A549 (cell line): ENCODE measurements around the gene CECR2. TPM values are rescaled to one million over a fixed set of nuclear protein-coding genes. Genes with fewer than 3 reads are reported as not detected.
A peak's percentile ranks its signal among the peaks of the same experiment; 100 is the strongest.

Experiments used
- ATAC-seq, 2 experiments: fragments of 200-7000 bp in 1 of 2; fragments of >200 bp in 1 of 2; cut with Nextera tagmentation in 1 of 2; cut with Tn5 transposase in 1 of 2; 3 replicates each; pipeline versions ENCODE4 v1.8.0 to v1.9.1; 2018 to 2020; ENCODE audit warnings: mild to moderate bottlenecking in 1 of 2, moderate library complexity in 1 of 2
- CTCF ChIA-PET: fragments of 300-600 bp; sonication (Branson Sonifier 250); formaldehyde crosslinking; extraction: SDS; loops from one replicate; lab custom pipeline; 2021; ENCODE audit warnings: antibody characterized with exemption, inconsistent platforms; lab: Yijun Ruan, JAX
- POLR2A ChIA-PET: fragments of 350-600 bp; formaldehyde crosslinking; extraction: SDS; loops from one replicate; lab custom pipeline; 2021; ENCODE audit warnings: antibody characterized with exemption, inconsistent platforms; lab: Yijun Ruan, JAX
- DNase-seq, 2 experiments: peaks; one replicate each; pipeline versions ENCODE4 v3.0.0 to v3.0.0-alpha.2; 2011 to 2016; ENCODE audit warnings: low read depth in 1 of 2, low spot score in 1 of 2
- FAIRE-seq: peaks from 2 replicates; lab custom pipeline; 2011; peaks lifted over from hg19 to GRCh38; lab: Jason Lieb, UNC
- H3K27ac ChIP-seq, 2 experiments: fragments of >200 bp; sonication (Bioruptor Twin); formaldehyde crosslinking; 3 replicates each; pipeline ENCODE4 v1.5.1; 2016 to 2017
- H3K4me1 ChIP-seq: fragments of >200 bp; sonication (Bioruptor Twin); formaldehyde crosslinking; 3 replicates; pipeline ENCODE4 v1.6.1; 2016
- H3K4me2 ChIP-seq: fragments of >200 bp; sonication (Bioruptor Twin); formaldehyde crosslinking; 3 replicates; pipeline ENCODE4 v1.6.1; 2016
- H3K4me3 ChIP-seq: fragments of >200 bp; sonication (Bioruptor Twin); formaldehyde crosslinking; 3 replicates; pipeline ENCODE4 v1.5.1; 2016
- H3K9me3 ChIP-seq: fragments of >200 bp; sonication (Bioruptor Twin); formaldehyde crosslinking; 3 replicates; pipeline ENCODE4 v1.6.1; 2016
- ATOH8 ChIP-seq: fragments of 250-450 bp; sonication (Bioruptor Pico); IDR thresholded peaks from 2 replicates; pipeline ENCODE4 v1.5.0; 2020; ENCODE audit warnings: low read depth, mild to moderate bottlenecking, moderate library complexity
- CBX2 ChIP-seq: fragments of 200-600 bp; sonication (generic); IDR thresholded peaks from 2 replicates; pipeline ENCODE4 v1.6.1; 2016; ENCODE audit warnings: low read depth, mild to moderate bottlenecking, borderline replicate concordance
- CEBPB ChIP-seq, 2 experiments: fragments of >200 bp in 1 of 2; sonication (Bioruptor Twin) in 1 of 2; formaldehyde crosslinking in 1 of 2; IDR thresholded peaks; 2 replicates each; pipeline ENCODE4 v1.6.1; 2012 to 2016
- CHD4 ChIP-seq: fragments of 200-600 bp; sonication (generic); IDR thresholded peaks from 2 replicates; pipeline ENCODE4 v1.6.1; 2016; ENCODE audit warnings: antibody characterized with exemption, mild to moderate bottlenecking, borderline replicate concordance
- HEYL ChIP-seq: fragments of 250-450 bp; sonication (Bioruptor Pico); IDR thresholded peaks from 2 replicates; pipeline ENCODE4 v1.8.0; 2021; ENCODE audit warnings: mild to moderate bottlenecking, moderate library complexity
- HOXB5 ChIP-seq: fragments of 250-450 bp; sonication (Bioruptor Pico); IDR thresholded peaks from 2 replicates; pipeline ENCODE4 v1.5.0; 2020; ENCODE audit warnings: mild to moderate bottlenecking, moderate library complexity
- JUN ChIP-seq, 2 experiments: fragments of >200 bp; sonication (Bioruptor Twin); formaldehyde crosslinking; IDR thresholded peaks; 2 replicates in 1 of 2; 3 replicates in 1 of 2; pipeline ENCODE4 v1.6.1; 2016 to 2017
- KDM5A ChIP-seq: fragments of 200-600 bp; sonication (generic); IDR thresholded peaks from 2 replicates; pipeline ENCODE4 v1.6.1; 2016; ENCODE audit warnings: antibody characterized with exemption, mild to moderate bottlenecking
- MAFK ChIP-seq: fragments of 450-650 bp; IDR thresholded peaks from 2 replicates; pipeline ENCODE4 v1.6.1; 2014; ENCODE audit not compliant: partially characterized antibody
- PHF8 ChIP-seq: fragments of 200-600 bp; sonication (generic); IDR thresholded peaks from 2 replicates; pipeline ENCODE4 v1.6.1; 2016; ENCODE audit warnings: low read depth, mild to moderate bottlenecking, antibody characterized with exemption, moderate library complexity, borderline replicate concordance
- POLR2A ChIP-seq: IDR thresholded peaks from 2 replicates; pipeline ENCODE4 v1.6.1; 2012; ENCODE audit warnings: mild to moderate bottlenecking, low read length
- RARB ChIP-seq: fragments of 250-450 bp; sonication (Bioruptor Pico); IDR thresholded peaks from 2 replicates; pipeline ENCODE4 v1.8.0; 2021; ENCODE audit warnings: mild to moderate bottlenecking, moderate library complexity
- SMC3 ChIP-seq: fragments of >200 bp; sonication (Bioruptor Twin); formaldehyde crosslinking; IDR thresholded peaks from 3 replicates; pipeline ENCODE4 v1.6.1; 2018; ENCODE audit warnings: inconsistent platforms
- SREBF2 ChIP-seq: fragments of 450-650 bp; IDR thresholded peaks from 2 replicates; pipeline ENCODE4 v1.6.1; 2014; ENCODE audit warnings: mild to moderate bottlenecking, moderate library complexity
- ZFP36 ChIP-seq: fragments of 450-650 bp; IDR thresholded peaks from 2 replicates; pipeline ENCODE4 v1.6.1; 2014; ENCODE audit warnings: borderline replicate concordance; ENCODE audit not compliant: partially characterized antibody
- WGBS: methylation state at CpG from one replicate; pipeline ENCODE4 v1.1.6; 2017; ENCODE audit errors: missing lambda C conversion rate; 5-methylcytosine and 5-hydroxymethylcytosine counted together
- polyA plus RNA-seq, 4 experiments: library from polyadenylated mRNA; depleted of rRNA in 3 of 4; stranded (reverse); fragments of >200 nt; fragmentation: RNase III in 1 of 4; extraction: RNeasy Plus Mini Kit Qiagen cat#74134 plus additional on column Dnase treatment in 1 of 4; gene quantifications; 2 replicates in 3 of 4; 3 replicates in 1 of 4; pipeline ENCODE4 v1.2.3, GENCODE V29; 2011 to 2017

Gene CECR2
- polyA plus RNA-seq, 2 of the 4 experiments (the other 2 are of a cell fraction): 0.01 to 0.06 TPM

DNA sequence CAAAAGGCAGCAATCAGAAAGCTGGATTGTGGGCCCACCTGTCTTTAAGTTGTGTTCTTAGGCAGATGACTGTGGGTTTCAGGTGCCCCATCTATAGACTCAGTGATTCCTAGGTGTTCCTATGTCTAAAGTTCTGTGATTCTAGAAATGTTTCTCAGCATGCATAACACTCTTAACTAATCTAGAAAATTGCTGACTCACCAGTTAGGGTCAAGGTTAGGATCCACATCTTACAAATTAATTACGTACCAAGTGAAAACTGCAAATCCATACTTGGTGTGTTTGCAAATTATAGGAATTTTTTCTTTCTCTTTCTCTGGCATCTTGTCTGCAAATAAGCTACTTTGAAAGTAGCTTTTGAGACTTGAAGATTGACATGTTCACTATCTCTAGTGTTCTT is 7.7 kb downstream of the CECR2 start:
- Histone ChIP-seq H3K9me3 (no peaks in the 10 kb centered on the region), H3K4me2 (no peak overlapping the region), H3K4me3 (no peak overlapping the region), H3K27ac (no peak overlapping the region), H3K4me1 (no peaks in the 10 kb centered on the region)
- 84% methylated on average over 1 of the region's 1 CpG for WGBS
- TF ChIP-seq MAFK: peak; percentile 91
- TF ChIP-seq CBX2: no peak
- ATAC-seq (no peak), DNase-seq (no peak), FAIRE-seq (no peak)
- ChIA-PET POLR2A (no interaction called here), CTCF (interaction anchor here (1.5 kb wide), 1 partner anchor 124 kb away, joined by 4 read pairs; no protein-coding TSS in a partner anchor)

GRCh38 chr22:17379944-17380343 is 10.7 kb downstream of the CECR2 start:
- DNase-seq (no peak), ATAC-seq (no peak), FAIRE-seq (no peak)
- POLR2A ChIA-PET: no interaction called here
- Histone ChIP-seq H3K4me1 (no peaks in the 10 kb centered on the region), H3K27ac (no peak overlapping the region), H3K4me3 (no peak overlapping the region), H3K9me3 (no peaks in the 10 kb centered on the region), H3K4me2 (no peak overlapping the region)
- no peak for TF ChIP-seq POLR2A
- no peak for TF ChIP-seq RARB
- no peak for TF ChIP-seq SREBF2
- no peak for TF ChIP-seq ATOH8 (CRISPR knock-in tag)
- CTCF ChIA-PET: no interaction called here
- 9% methylated on average over 2 of the region's 2 CpGs for WGBS

DNA sequence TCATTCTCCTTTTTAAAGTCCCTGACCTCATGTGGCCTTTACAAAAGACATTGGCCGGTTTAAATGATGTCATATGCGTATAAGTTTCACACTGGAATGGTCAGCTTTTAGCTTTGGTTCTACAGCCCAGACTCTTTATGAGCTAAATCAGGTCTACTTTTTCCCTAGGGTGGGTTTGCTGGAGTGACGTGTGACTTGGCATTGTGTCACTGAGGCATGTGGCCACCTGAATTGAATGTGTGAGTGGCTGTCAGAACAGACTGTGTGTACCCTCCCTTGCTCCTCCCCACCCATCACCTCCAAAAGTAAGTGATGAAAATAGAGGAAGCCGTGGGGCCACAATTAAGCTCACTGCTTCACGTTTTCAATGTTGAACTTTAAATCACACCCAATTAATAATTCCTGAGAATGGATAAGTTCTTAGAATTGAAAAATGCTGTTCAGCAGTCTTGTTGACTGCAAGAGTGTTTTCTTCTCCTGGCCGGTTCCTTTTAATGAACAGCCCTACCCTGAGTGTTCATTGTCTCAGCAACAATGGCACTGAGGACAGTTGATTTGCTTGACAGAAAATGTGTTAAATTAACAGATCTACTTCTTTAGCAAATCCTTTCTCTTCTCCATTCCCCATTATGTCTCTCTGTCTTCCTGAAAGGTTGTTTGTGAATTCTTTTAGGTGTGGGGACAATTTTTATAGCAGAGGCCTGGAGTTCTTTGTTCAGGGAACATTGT is 11.3 kb downstream of the CECR2 start:
- Histone ChIP-seq H3K9me3 (no peaks in the 10 kb centered on the region), H3K4me1 (no peaks in the 10 kb centered on the region), H3K27ac (no peak overlapping the region), H3K4me2 (no peak overlapping the region), H3K4me3 (no peak overlapping the region)
- WGBS: 53% methylated on average over 6 of the region's 6 CpGs
- FAIRE-seq (no peak), DNase-seq (no peak), ATAC-seq (no peak)
- ChIA-PET CTCF (no interaction called here), POLR2A (no interaction called here)
- no peak for TF ChIP-seq CHD4
- no peak for TF ChIP-seq HEYL
- TF ChIP-seq PHF8: no peak
- no peak for TF ChIP-seq KDM5A

- CTCF ChIA-PET: no interaction called here
- POLR2A ChIA-PET: no interaction called here
- no peaks in the 10 kb centered on the region for H3K4me1 ChIP-seq
- no peak overlapping the region for H3K27ac ChIP-seq
- no peak for TF ChIP-seq SREBF2
- TF ChIP-seq CEBPB (IDR thresholded peaks at IDR 0.05): no peak
- TF ChIP-seq SMC3: no peak
- no peak for TF ChIP-seq ZFP36
- no peak for TF ChIP-seq HEYL
- TF ChIP-seq HOXB5 (CRISPR knock-in tag): no peak
- ATAC-seq (no peak), FAIRE-seq (no peak), DNase-seq (no peak)
- no peaks in the 10 kb centered on the region for H3K9me3 ChIP-seq
- no peak overlapping the region for H3K4me3 ChIP-seq
- no peak overlapping the region for H3K4me2 ChIP-seq
- WGBS: 48% methylated on average over 12 of the region's 12 CpGs
These were observed 12.1 kb downstream of the CECR2 start for GRCh38 chr22:17381192-17381913.

DNA sequence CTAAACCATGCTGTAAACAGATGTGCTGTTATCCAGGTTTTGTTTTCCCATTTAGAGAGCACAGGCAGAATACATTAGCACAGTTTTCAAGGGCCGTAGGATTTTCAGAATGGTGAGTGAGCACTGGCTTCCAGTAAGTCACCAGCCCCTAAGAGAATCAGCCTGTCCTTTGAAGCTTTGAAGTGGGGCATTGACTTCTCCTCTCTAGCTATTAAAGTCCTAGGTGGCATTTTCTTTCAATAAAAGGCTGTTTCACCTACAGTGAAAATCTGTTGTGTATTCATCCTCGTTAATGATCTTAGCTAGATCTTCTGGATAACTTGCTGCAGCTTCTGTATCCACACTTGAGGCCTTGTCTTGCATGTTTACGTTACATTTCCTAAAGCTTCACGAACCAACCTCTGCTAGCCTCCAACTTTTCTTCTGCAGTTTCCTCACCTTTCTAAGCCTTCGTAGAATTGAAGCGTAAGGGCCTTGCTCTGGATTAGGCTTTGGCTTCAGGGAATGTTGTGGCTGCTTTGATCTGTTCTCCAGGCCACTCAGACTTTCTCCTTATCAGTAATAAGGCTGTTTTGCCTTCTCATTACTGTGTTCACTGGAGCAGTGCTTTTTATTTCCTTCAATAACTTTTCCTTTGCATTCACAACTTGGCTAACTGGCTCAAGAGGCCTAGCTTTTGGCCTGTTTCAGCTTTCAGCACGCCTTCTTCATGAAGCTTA is 15.5 kb downstream of the CECR2 start:
- Histone ChIP-seq H3K4me2 (no peak overlapping the region), H3K4me3 (no peak overlapping the region), H3K4me1 (no peaks in the 10 kb centered on the region), H3K27ac (no peak overlapping the region), H3K9me3 (no peaks in the 10 kb centered on the region)
- no peak for FAIRE-seq
- ChIA-PET CTCF (no interaction called here), POLR2A (no interaction called here)
- no peak for TF ChIP-seq JUN (IDR thresholded peaks at IDR 0.05)
- DNase-seq: no peak
- no peak for ATAC-seq
- 48% methylated on average over 7 of the region's 7 CpGs for WGBS
